H9 (cell line): ENCODE data around the gene CCDC170. TPM values are rescaled to one million over a fixed set of nuclear protein-coding genes. Genes with fewer than 3 reads are reported as not detected.

Experiments used
- DNase-seq: peaks from one replicate; pipeline ENCODE4 v3.0.0-alpha.2; 2017
- H2AFZ ChIP-seq: one replicate; pipeline ENCODE4 v1.6.1; 2013; ENCODE audit warnings: mild to moderate bottlenecking, low read length, control low read depth, moderate library complexity
- H2AK5ac ChIP-seq: 2 replicates; pipeline ENCODE4 v1.6.1; 2013; ENCODE audit warnings: low read length, control low read depth, mixed read lengths; ENCODE audit not compliant: insufficient read length
- H2BK120ac ChIP-seq: one replicate; pipeline ENCODE4 v1.6.1; 2013; ENCODE audit warnings: low read depth, mild to moderate bottlenecking, low read length, control low read depth, inconsistent platforms; ENCODE audit not compliant: poor library complexity, severe bottlenecking
- H2BK12ac ChIP-seq: 2 replicates; pipeline ENCODE4 v1.6.1; 2013; ENCODE audit warnings: low read length, control low read depth, mixed read lengths, low read depth; ENCODE audit not compliant: insufficient read length
- H2BK15ac ChIP-seq: 2 replicates; pipeline ENCODE4 v1.6.1; 2013; ENCODE audit warnings: low read depth, low read length, control low read depth
- H2BK20ac ChIP-seq: one replicate; pipeline ENCODE4 v1.6.1; 2013; ENCODE audit warnings: low read depth, mild to moderate bottlenecking, low read length, control low read depth, inconsistent platforms; ENCODE audit not compliant: poor library complexity, severe bottlenecking
- H2BK5ac ChIP-seq: 2 replicates; pipeline ENCODE4 v1.6.1; 2013; ENCODE audit warnings: low read length, control low read depth, mixed read lengths; ENCODE audit not compliant: insufficient read length
- H3K14ac ChIP-seq: 2 replicates; pipeline ENCODE4 v1.6.1; 2013; ENCODE audit warnings: low read length, control low read depth; ENCODE audit not compliant: insufficient read depth
- H3K18ac ChIP-seq: 2 replicates; pipeline ENCODE4 v1.6.1; 2013; ENCODE audit warnings: low read depth, mild to moderate bottlenecking, mixed read lengths, low read length, control low read depth; ENCODE audit not compliant: insufficient read length
- H3K23ac ChIP-seq: 2 replicates; pipeline ENCODE4 v1.6.1; 2013; ENCODE audit warnings: low read length, control low read depth, mixed read lengths, low read depth; ENCODE audit not compliant: insufficient read length
- H3K23me2 ChIP-seq: 2 replicates; pipeline ENCODE4 v1.6.1; 2013; ENCODE audit warnings: low read depth, mild to moderate bottlenecking, mixed read lengths, low read length, control low read depth; ENCODE audit not compliant: insufficient read length, poor library complexity, severe bottlenecking
- H3K27ac ChIP-seq: 2 replicates; pipeline ENCODE4 v1.5.1; 2013; ENCODE audit warnings: low read length, control low read depth, mixed read lengths, low read depth; ENCODE audit not compliant: insufficient read length
- H3K27me3 ChIP-seq: 2 replicates; pipeline ENCODE4 v1.6.1; 2013; ENCODE audit warnings: low read length, control low read depth, inconsistent platforms; ENCODE audit not compliant: insufficient read depth
- H3K4ac ChIP-seq: 2 replicates; pipeline ENCODE4 v1.6.1; 2013; ENCODE audit warnings: low read depth, mild to moderate bottlenecking, control low read depth, inconsistent platforms, low read length, moderate library complexity
- H3K4me1 ChIP-seq: 2 replicates; pipeline ENCODE4 v1.6.1; 2013; ENCODE audit warnings: low read length, control low read depth, inconsistent platforms; ENCODE audit not compliant: insufficient read depth
- H3K4me2 ChIP-seq: 2 replicates; pipeline ENCODE4 v1.6.1; 2013; ENCODE audit warnings: low read length, control low read depth, mixed read lengths; ENCODE audit not compliant: insufficient read length, insufficient read depth
- H3K56ac ChIP-seq: 2 replicates; pipeline ENCODE4 v1.6.1; 2013; ENCODE audit warnings: low read depth, mild to moderate bottlenecking, mixed read lengths, low read length, control low read depth; ENCODE audit not compliant: insufficient read length
- H3K79me1 ChIP-seq: 2 replicates; pipeline ENCODE4 v1.6.1; 2013; ENCODE audit warnings: low read depth, mild to moderate bottlenecking, moderate library complexity, low read length, control low read depth, inconsistent platforms; ENCODE audit not compliant: insufficient read depth, poor library complexity, severe bottlenecking
- H3K79me2 ChIP-seq: 2 replicates; pipeline ENCODE4 v1.6.1; 2013; ENCODE audit warnings: low read length, control low read depth, inconsistent platforms; ENCODE audit not compliant: insufficient read depth
- H3K9ac ChIP-seq: 2 replicates; pipeline ENCODE4 v1.6.1; 2013; ENCODE audit warnings: low read length, control low read depth, mixed read lengths; ENCODE audit not compliant: insufficient read length; ENCODE audit errors: extremely low read depth
- H3K9me3 ChIP-seq: one replicate; pipeline ENCODE4 v1.6.1; 2013; ENCODE audit warnings: low read depth, low read length, inconsistent platforms; ENCODE audit not compliant: control insufficient read depth
- H3T11ph ChIP-seq: one replicate; pipeline ENCODE4 v1.6.1; 2013; ENCODE audit warnings: mild to moderate bottlenecking, low read length, control low read depth, inconsistent platforms
- H4K20me1 ChIP-seq: one replicate; pipeline ENCODE4 v1.6.1; 2013; ENCODE audit not compliant: control insufficient read depth, insufficient read length, insufficient read depth
- H4K5ac ChIP-seq: 2 replicates; pipeline ENCODE4 v1.6.1; 2013; ENCODE audit warnings: low read depth, mild to moderate bottlenecking, mixed read lengths, low read length, control low read depth; ENCODE audit not compliant: insufficient read length
- H4K8ac ChIP-seq: replicated peaks from 2 replicates; pipeline ENCODE4 v1.6.1; 2013; ENCODE audit warnings: low read length, control low read depth, mixed read lengths, low read depth; ENCODE audit not compliant: insufficient read length
- H4K91ac ChIP-seq: 2 replicates; pipeline ENCODE4 v1.6.1; 2013; ENCODE audit warnings: low read depth, mild to moderate bottlenecking, moderate library complexity, mixed read lengths, low read length, control low read depth; ENCODE audit not compliant: insufficient read length
- H3K27ac Mint-ChIP-seq, 3 experiments: 2 replicates in 2 of 3; 3 replicates in 1 of 3; pipeline ENCODE4 v1.8.0; 2020 to 2021; ENCODE audit warnings: mixed read lengths in 3 of 3, mild to moderate bottlenecking in 1 of 3, moderate library complexity in 1 of 3
- H3K27me3 Mint-ChIP-seq: 2 replicates; pipeline ENCODE4 v1.8.0; 2021; ENCODE audit warnings: low read depth, mild to moderate bottlenecking, moderate library complexity, mixed read lengths
- H3K36me3 Mint-ChIP-seq, 3 experiments: 2 replicates in 2 of 3; 3 replicates in 1 of 3; pipeline ENCODE4 v1.8.0; 2020 to 2021; ENCODE audit warnings: low read depth in 3 of 3, mixed read lengths in 3 of 3; ENCODE audit not compliant: insufficient read depth in 1 of 3
- H3K4me1 Mint-ChIP-seq, 2 experiments: 2 replicates each; pipeline ENCODE4 v1.8.0; 2020; ENCODE audit warnings: mixed read lengths in 2 of 2
- H3K4me3 Mint-ChIP-seq, 2 experiments: 2 replicates in 1 of 2; 3 replicates in 1 of 2; pipeline ENCODE4 v1.8.0; 2020 to 2021; ENCODE audit warnings: mild to moderate bottlenecking in 2 of 2, mixed read lengths in 2 of 2, moderate library complexity in 1 of 2
- H3K9me3 Mint-ChIP-seq, 2 experiments: 2 replicates in 1 of 2; 3 replicates in 1 of 2; pipeline ENCODE4 v1.8.0; 2020; ENCODE audit warnings: mild to moderate bottlenecking in 2 of 2, mixed read lengths in 2 of 2, moderate library complexity in 1 of 2
- CTCF ChIP-seq: fragments of 200-600 bp; sonication (generic); conservative IDR thresholded peaks from 3 replicates; pipeline ENCODE4 v1.8.0; 2021; ENCODE audit warnings: antibody characterized with exemption, mild to moderate bottlenecking
- WGBS: extraction: QIAGEN DNeasy Blood & Tissue Kit; methylation state at CpG from one replicate; pipeline ENCODE4 v1.1.7; 2013; ENCODE audit warnings: missing lambda C conversion rate, low lambda C conversion rate, mixed read lengths; ENCODE audit not compliant: insufficient read length; ENCODE audit errors: extremely low coverage; 5-methylcytosine and 5-hydroxymethylcytosine counted together
- total RNA-seq: library from RNA; stranded (reverse); gene quantifications from 2 replicates; pipeline ENCODE4 v1.2.1, GENCODE V29; 2021

Gene CCDC170
- total RNA-seq, 1 experiment from 2014 or later, result 0.07 TPM

DNA sequence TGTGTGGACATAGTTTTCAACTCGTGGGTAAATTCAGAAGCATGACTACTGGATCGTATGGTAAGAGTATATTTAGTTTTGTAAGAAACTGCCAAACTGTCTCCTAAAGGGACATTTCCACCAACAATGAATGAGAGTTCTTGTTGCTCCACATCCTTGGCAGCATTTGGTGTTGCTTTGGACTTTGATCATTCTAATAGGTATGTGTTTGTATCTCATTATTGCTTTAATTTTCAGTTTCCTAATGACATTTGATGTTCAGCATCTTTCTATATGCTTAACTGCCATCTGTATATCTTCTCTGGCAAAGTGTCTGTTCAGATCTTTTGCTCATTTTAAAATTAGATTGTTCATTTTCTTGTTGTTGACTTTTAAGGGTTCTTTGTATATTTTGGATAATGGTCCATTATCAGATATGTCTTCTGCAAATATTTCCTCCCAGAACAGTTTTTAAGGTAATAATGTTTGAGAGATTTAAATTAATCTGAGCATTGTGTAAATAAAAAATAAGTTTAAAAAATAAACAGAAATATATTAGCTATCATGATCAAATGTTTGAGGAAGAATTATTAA is 138.7 kb downstream of the CCDC170 start:
- no peak for DNase-seq
- no peak overlapping the region for H2BK20ac ChIP-seq
- Mint-ChIP-seq H3K27me3 (no peaks in the 10 kb centered on the region), H3K9me3 (no peaks in the 10 kb centered on the region), H3K27ac (no peak overlapping the region), H3K4me1 (peaks cover 16 to 18% of the 10 kb centered on the region in 2 experiments), H3K36me3 (no peaks in the 10 kb centered on the region), H3K4me3 (no peak overlapping the region)
- no peak overlapping the region for H2AFZ ChIP-seq
- no peak overlapping the region for H3K27ac ChIP-seq
- no peaks in the 10 kb centered on the region for H3K79me2 ChIP-seq
- H2AK5ac ChIP-seq, result no peak overlapping the region
- H3K23me2 ChIP-seq, result no peaks in the 10 kb centered on the region
- no CpG with 5 or more reads among the region's 2 CpGs for WGBS
- H2BK15ac ChIP-seq, result no peak overlapping the region
- H3K23ac ChIP-seq, result no peak overlapping the region
- H3K4me1 ChIP-seq, result peaks cover 3% of the 10 kb centered on the region; the same call in 1 of the 2 replicates
- H2BK120ac ChIP-seq, result no peak overlapping the region
- H3K4ac ChIP-seq, result no peak overlapping the region
- no peak overlapping the region for H2BK12ac ChIP-seq
- no peaks in the 10 kb centered on the region for H3K27me3 ChIP-seq
- no peak overlapping the region for H3K18ac ChIP-seq
- H4K8ac ChIP-seq, result no peak overlapping the region
- H4K5ac ChIP-seq, result no peak overlapping the region
- no peak overlapping the region for H3T11ph ChIP-seq
- no peak for TF ChIP-seq CTCF
- no peak overlapping the region for H3K56ac ChIP-seq
- no peak overlapping the region for H3K9ac ChIP-seq
- H4K20me1 ChIP-seq, result no peaks in the 10 kb centered on the region
- H3K4me2 ChIP-seq, result no peak overlapping the region
- no peaks in the 10 kb centered on the region for H3K79me1 ChIP-seq
- H2BK5ac ChIP-seq, result no peak overlapping the region
- H3K14ac ChIP-seq, result no peak overlapping the region
- no peaks in the 10 kb centered on the region for H3K9me3 ChIP-seq
- no peak overlapping the region for H4K91ac ChIP-seq
